GM12864 (cell line): ENCODE measurements around the gene PPARA.

Experiments used
- DNase-seq: peaks from one replicate; pipeline ENCODE4 v3.0.0-alpha.2; 2011; ENCODE audit warnings: low read depth
- H3K4me3 ChIP-seq: 2 replicates; pipeline ENCODE4 v1.5.1; 2011; ENCODE audit warnings: mild to moderate bottlenecking, low read depth, low read length, control low read depth
- TF ChIP-seq, protein P1 (sequence below): IDR thresholded peaks from 2 replicates; pipeline ENCODE4 v1.5.1; 2011; ENCODE audit warnings: low read depth, mild to moderate bottlenecking, moderate library complexity, low read length, control low read depth, inconsistent platforms; ENCODE audit errors: missing control alignments

The PPARA gene

DNA sequence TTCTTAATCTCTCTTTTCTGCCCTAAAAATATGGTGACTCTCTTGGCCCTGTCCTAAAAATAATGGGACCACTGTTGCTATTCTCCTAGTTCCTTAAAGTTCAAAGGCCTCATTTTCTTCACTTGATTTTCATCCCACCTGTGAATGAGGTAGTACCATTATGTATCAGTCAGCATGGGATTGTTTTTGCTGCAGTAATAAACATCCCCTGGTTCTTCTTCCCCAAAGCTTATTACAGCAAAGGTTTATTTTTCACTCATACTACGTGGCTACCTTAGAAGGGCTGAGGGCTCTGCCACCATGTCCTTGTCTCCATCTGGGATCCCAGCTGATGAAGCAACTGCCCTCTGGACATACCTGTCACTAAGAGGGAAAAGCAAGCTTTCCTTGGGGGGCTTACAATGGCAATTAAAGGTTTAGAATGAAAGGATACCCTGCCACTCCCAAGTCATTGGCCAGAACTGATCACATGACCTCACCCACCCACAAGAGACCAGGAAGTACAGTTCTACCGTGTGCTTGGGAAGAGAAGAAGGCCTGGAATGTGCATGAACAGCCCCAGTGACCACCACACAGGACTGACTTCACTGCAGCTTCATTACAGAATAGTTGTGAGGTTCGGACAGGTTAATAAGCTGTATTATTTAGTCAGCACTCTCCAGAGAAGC, 125.3 kb downstream of the PPARA start:
- TF ChIP-seq, protein P1, sequence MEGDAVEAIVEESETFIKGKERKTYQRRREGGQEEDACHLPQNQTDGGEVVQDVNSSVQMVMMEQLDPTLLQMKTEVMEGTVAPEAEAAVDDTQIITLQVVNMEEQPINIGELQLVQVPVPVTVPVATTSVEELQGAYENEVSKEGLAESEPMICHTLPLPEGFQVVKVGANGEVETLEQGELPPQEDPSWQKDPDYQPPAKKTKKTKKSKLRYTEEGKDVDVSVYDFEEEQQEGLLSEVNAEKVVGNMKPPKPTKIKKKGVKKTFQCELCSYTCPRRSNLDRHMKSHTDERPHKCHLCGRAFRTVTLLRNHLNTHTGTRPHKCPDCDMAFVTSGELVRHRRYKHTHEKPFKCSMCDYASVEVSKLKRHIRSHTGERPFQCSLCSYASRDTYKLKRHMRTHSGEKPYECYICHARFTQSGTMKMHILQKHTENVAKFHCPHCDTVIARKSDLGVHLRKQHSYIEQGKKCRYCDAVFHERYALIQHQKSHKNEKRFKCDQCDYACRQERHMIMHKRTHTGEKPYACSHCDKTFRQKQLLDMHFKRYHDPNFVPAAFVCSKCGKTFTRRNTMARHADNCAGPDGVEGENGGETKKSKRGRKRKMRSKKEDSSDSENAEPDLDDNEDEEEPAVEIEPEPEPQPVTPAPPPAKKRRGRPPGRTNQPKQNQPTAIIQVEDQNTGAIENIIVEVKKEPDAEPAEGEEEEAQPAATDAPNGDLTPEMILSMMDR: no peak
- no peak for DNase-seq
- no peak overlapping the region for H3K4me3 ChIP-seq

DNA sequence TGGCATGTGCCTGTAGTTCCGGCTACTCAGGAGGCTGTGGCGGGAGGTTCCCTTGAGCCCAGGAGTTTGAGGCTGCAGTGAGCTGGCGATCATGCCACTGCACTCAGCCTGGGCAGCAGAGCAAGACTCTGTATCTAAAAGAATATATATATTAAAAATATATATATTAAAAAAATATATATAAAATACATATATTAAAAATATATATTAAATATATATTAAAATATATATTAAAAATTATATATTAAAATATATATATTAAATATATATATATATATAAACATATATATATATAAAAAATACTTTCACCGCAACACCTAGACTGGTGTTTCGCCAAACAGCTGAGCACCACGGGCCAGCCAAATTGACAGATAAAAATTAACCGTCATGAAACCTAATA, 126.2 kb downstream of the PPARA start:
- H3K4me3 ChIP-seq: no peak overlapping the region
- no peak for DNase-seq
- TF ChIP-seq, protein P1: no peak

DNA sequence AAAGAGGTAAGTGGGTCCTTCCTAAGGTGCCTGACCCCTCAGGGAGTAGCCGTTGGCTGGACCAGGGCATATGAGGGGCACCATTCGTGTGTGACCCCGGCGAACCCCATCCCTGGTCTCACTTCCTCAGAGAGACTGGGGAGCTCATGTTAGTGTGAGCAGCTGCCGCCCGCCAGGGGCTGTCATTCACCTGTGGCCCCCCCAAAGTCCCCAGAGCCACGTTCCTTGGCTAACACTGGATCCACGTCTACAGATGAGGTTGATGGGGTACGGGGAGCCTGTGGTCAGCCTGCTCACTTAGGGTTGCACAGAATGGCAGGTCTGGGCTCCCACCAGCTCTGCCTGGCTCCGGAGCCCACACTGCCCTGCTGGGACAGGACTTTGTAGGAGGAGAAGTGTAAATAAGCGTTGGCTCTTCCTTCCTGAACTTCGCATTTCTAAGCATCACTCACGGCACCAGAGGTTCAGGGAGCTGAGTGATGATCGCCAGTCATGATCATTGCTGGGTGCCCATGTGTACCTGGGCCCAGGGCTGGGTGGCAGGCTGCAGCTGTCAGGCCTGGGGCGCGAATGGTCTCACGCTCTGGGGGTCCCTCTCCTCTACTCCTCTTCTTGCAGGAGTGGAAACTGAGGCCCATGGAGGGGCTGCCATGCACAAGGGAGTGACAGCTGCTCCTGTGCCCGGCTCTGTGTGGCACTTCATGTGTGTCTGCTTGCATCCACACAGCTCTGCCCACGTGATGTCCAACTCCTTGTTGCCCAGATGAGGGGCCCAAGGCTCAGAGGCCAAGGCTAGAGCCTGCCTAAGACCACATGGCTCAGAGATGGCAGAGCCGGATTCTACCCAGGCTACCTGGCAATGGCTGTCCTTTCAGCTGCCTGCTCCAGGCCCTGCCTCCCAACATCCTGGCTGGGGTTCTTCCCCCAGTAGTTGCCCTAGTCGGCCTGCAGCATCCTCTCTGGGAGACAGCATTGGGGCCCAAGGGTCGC, 128.6 kb downstream of the PPARA start:
- TF ChIP-seq, protein P1: no peak
- DNase-seq: no peak
- H3K4me3 ChIP-seq: no peak overlapping the region

DNA sequence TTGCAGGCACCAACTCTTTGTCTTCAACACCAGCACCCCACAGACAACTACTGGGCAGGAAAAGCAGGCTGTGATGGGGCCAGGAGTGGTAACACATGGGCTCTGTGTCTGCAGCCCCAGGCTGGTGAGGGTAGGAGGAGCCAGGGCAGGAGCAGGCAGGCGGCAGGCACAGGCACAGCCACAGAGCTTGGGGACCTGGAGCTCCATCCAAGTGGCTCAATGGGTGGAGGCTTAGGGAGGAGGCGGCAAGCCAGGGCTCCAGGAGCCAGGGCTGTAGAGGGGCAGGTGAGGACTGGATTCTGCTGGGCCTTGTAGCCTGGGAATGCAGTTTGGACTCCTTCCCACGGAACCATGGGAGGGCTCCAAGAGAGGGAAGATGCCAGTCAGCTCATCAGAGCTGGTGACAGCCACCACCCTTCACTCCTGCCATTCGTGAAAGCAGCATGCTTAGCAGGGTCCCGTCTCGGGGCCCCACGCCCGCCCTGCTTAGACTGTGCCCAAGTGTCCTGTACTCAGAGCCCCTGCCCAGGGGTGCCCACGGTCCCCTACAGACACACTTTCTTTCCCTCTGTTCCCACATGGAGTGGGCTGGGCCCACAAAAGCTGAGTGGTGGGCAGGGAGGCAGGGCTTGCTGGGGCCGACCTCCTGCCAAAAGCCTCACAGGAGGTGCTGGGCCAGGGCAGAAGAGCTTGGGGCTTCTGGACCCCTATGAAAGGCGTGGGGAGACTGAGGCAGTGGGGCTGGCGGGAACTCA, 129.9 kb downstream of the PPARA start:
- DNase-seq: no peak
- TF ChIP-seq, protein P1: no peak
- H3K4me3 ChIP-seq: no peak overlapping the region

DNA sequence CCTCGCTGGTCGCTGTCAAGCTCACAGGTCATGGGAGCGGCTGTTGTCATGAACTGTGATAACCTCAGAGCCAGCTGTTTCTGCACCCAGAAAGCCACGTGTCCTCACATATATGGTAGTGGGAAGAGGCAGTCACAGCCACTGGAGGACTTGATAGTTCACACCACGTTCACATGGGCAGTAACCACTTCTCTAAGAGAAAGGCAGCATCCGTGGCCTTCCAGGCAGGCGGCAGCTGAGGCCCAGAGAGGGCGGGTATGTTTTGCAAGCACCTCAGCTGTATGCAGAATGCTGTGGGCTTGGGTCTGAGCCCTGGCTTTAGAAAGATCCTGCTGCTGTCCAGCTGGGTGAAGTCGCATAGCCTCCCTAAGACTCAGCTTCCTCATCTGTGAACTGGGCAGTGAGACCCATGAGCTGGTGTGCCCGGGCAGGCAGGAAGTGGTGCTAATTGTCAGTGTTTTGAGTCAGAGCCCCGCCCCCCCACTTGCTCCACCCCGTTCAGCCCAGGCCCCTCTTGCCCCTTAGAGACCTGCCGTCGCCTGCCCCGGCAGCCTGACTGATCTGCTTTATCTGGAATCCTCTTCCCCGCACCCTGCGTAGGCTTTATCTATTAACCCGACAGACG, 130.8 kb downstream of the PPARA start:
- no peak for DNase-seq
- no peak overlapping the region for H3K4me3 ChIP-seq
- TF ChIP-seq, protein P1: no peak

DNA sequence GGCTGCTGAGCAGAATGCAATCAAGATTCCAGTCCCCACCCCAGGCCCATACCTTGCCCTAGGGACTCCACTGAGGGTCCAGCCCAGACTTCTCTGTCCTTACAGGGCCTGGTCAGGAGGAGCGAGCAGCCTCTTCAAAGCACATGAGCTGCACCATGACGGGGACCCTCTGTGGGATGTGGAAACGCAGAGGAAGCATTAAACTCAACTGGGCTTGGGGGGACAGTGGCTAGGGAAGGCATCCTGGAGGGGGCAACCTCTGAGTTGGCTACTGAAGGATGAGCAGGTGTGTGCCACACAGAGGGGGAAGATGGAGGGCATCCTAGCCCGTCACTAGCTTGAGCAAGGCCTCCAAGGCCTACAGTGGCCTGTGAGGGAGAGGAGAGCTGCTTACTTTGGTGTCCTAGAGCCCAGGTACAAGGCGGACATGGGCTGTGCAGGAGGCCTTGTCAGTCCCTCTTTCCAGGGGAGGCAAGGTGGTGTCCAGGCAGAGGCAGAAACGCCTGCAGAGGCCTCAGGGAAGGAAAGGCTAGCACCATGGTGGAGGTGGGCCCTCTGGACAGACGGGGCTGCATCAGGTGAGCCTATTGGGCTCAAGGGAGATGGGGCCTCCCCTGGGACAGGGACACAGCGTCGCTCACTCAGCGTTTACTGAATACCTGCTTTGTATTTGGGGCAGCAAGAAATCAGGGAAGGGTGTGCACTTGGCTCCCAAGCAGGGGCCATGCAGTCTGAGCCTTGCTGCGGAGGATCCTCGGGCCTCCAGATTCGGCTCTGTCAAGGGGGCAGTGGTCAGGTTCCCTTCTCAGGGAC, 131.7 kb downstream of the PPARA start:
- no peak overlapping the region for H3K4me3 ChIP-seq
- no peak for DNase-seq
- TF ChIP-seq, protein P1: no peak
